HEK293T (cell line): Measurements from ENCODE around the gene DLG2.

Experiments used
- BHLHE40 ChIP-seq: fragments of 450-650 bp; IDR thresholded peaks from 2 replicates; pipeline ENCODE4 v1.6.1; 2016; ENCODE audit warnings: mild to moderate bottlenecking, moderate library complexity, borderline replicate concordance
- ELF4 ChIP-seq: fragments of 450-650 bp; IDR thresholded peaks from 2 replicates; pipeline ENCODE4 v1.6.1; 2017; ENCODE audit warnings: antibody characterized with exemption
- FOXK2 ChIP-seq: fragments of 450-650 bp; IDR thresholded peaks from 2 replicates; pipeline ENCODE4 v1.6.1; 2016; ENCODE audit warnings: mild to moderate bottlenecking
- FOXM1 ChIP-seq: fragments of 450-650 bp; IDR thresholded peaks from 2 replicates; pipeline ENCODE4 v1.6.1; 2017; ENCODE audit warnings: mild to moderate bottlenecking, borderline replicate concordance
- SP1 ChIP-seq: fragments of 450-650 bp; IDR thresholded peaks from 2 replicates; pipeline ENCODE4 v1.6.1; 2017
- SUZ12 ChIP-seq: fragments of 450-650 bp; IDR thresholded peaks from 2 replicates; pipeline ENCODE4 v1.6.1; 2016; ENCODE audit warnings: mild to moderate bottlenecking
- TARDBP ChIP-seq: fragments of 450-650 bp; IDR thresholded peaks from 2 replicates; pipeline ENCODE4 v1.6.1; 2016

DNA sequence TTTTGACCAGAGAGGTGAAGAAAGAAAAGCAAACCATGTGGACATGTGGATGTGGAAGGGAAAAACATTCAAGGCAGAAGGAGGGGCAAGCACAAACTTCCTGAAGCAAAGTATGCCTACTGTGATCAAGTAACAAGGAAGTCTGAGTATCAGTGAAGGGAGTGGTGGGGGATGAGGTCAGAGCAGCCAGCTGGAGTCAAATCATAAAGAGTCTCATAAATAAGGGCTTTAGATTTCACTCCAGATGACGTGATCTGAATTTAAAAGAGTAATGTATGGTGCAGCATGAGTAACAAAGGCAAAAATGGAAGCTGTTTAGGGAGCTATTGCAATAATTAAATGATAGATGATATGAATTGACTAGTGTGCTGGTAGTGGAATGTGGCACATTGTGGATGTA, 1675.6 kb downstream of the DLG2 start:
- no peak for TF ChIP-seq SP1
- TF ChIP-seq TARDBP = no peak
- TF ChIP-seq ELF4 = no peak
- TF ChIP-seq SUZ12 = no peak
- no peak for TF ChIP-seq FOXM1
- TF ChIP-seq FOXK2 = no peak
- no peak for TF ChIP-seq BHLHE40
